Pancreas (tissue), 10 donors: Measurements from ENCODE around the gene SEC16A. TPM values are rescaled to one million over a fixed set of nuclear protein-coding genes. Genes with fewer than 3 reads are reported as not detected.

Experiments
- ATAC-seq, 4 donors: fragments of 200-7000 bp; cut with Tn5 transposase; one replicate each; pipeline versions ENCODE4 v1.8.0 to v1.9.1; 2020; ENCODE audit warnings: mild to moderate bottlenecking in 4 of 4, moderate library complexity in 4 of 4
- DNase-seq, 6 donors: peaks; one replicate each; pipeline ENCODE4 v3.0.0-alpha.2; 2020
- FAIRE-seq: peaks from 2 replicates; lab custom pipeline; 2012; peaks lifted over from hg19 to GRCh38; lab: Jason Lieb, UNC
- H3K27ac ChIP-seq, 4 donors: fragments of 200-600 bp; sonication (generic); 1 replicate in 3 of 4; 2 replicates in 1 of 4; pipeline versions ENCODE4 v1.5.0 to v1.8.0; 2020
- H3K27me3 ChIP-seq, 4 donors: fragments of 200-600 bp; one replicate each; pipeline ENCODE4 v1.8.0; 2021
- H3K36me3 ChIP-seq, 3 donors: fragments of 200-600 bp; sonication (generic) in 1 of 3; one replicate each; pipeline versions ENCODE4 v1.5.0 to v1.8.0; 2020 to 2021
- H3K4me1 ChIP-seq, 3 donors: fragments of 200-600 bp; one replicate each; pipeline ENCODE4 v1.8.0; 2021
- H3K4me3 ChIP-seq, 4 donors: fragments of 200-600 bp; sonication (generic) in 2 of 4; one replicate each; pipeline versions ENCODE4 v1.5.0 to v1.8.0; 2020 to 2021
- H3K9me3 ChIP-seq, 4 donors: fragments of 200-600 bp; one replicate each; pipeline ENCODE4 v1.8.0; 2021
- WGBS, 2 donors: extraction: QIAGEN DNeasy Blood & Tissue Kit; methylation state at CpG; one replicate each; pipeline ENCODE4 v1.1.7; 2013; 5-methylcytosine and 5-hydroxymethylcytosine counted together
- intact Hi-C, 3 donors: fragments of 100-400 bp; cut with DNase I; formaldehyde crosslinking; loops; one replicate each; pipeline versions ENCODE4 v1.11.1 to v1.14.2; 2022
- polyA plus RNA-seq, 2 donors: library from polyadenylated mRNA; stranded (reverse); fragments of 200-250 nt; gene quantifications; one replicate each; pipeline ENCODE4 v1.2.3, GENCODE V29; 2013
- total RNA-seq, 6 donors: library from RNA; stranded (reverse); fragmentation: NEBNext Ultra II Directional in 4 of 6; extraction: Animal tissue kit (Norgen Biotek cat#: 25700) in 4 of 6; gene quantifications; one replicate each; pipeline versions ENCODE4 v1.2.1 to v1.2.4, GENCODE V29; 2021 to 2023
- TF ChIP-seq, protein P1 (sequence below), 4 donors: fragments of 200-600 bp; sonication (generic) in 3 of 4; IDR thresholded peaks; one replicate each; pipeline versions ENCODE4 v1.5.0 to v1.8.0; 2021; ENCODE audit warnings: antibody characterized with exemption in 4 of 4
- donor health status: healthy with polysubstance abuse.
- donor health status: DM: no; HTN: no; CAD: no; lungs with moderate emphysema.
- donor health status: DM: no; HTN: no; CAD: no.
- donor health status: control.
- donor health status: control.
- donor health status: Bipolar disorder and iron deficiency.
- donor health status: DM: yes; HTN: yes; CAD: no.
- donor health status: DM: no; HTN: no; CAD: no.
- donor health status: DM: no; HTN: no; CAD: no.
- donor health status: DM: yes; HTN: yes; CAD: no.

The SEC16A gene
- total and polyA plus RNA-seq, 8 donors: 32.1 to 66.9 (median 40.8) TPM

DNA sequence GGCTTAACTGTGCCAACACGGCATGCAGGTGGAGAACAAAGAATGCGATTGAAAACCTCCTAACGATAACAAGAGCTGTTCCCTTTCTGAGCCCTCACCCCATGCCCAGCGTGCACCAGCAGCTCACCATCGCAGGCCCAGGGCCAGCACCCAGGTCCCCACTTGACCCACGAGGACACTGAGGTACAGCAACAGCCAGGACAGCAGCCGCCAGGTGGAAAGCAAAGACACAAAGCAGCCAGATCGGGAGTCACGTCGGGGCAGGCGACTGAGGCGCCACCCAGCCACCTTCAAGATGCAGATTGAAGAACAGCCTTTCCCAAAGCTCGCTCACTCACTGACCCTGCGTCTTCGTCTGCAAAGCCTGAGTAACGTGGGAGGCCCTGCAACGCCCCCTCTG, 6.9 kb upstream of the SEC16A start:
- no peak overlapping the region for H3K27ac ChIP-seq
- H3K4me3 ChIP-seq: no peak overlapping the region
- H3K9me3 ChIP-seq: no peaks in the 10 kb centered on the region
- FAIRE-seq (no peak), ATAC-seq (no peak), DNase-seq (peak in 1 of 6 donors; percentile 62)
- TF ChIP-seq, protein P1, sequence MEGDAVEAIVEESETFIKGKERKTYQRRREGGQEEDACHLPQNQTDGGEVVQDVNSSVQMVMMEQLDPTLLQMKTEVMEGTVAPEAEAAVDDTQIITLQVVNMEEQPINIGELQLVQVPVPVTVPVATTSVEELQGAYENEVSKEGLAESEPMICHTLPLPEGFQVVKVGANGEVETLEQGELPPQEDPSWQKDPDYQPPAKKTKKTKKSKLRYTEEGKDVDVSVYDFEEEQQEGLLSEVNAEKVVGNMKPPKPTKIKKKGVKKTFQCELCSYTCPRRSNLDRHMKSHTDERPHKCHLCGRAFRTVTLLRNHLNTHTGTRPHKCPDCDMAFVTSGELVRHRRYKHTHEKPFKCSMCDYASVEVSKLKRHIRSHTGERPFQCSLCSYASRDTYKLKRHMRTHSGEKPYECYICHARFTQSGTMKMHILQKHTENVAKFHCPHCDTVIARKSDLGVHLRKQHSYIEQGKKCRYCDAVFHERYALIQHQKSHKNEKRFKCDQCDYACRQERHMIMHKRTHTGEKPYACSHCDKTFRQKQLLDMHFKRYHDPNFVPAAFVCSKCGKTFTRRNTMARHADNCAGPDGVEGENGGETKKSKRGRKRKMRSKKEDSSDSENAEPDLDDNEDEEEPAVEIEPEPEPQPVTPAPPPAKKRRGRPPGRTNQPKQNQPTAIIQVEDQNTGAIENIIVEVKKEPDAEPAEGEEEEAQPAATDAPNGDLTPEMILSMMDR (IDR thresholded peaks at IDR 0.05): no peak
- H3K36me3 ChIP-seq: no peaks in the 10 kb centered on the region
- H3K4me1 ChIP-seq: peaks cover 1 to 12% (median 3%) of the 10 kb centered on the region in 3 donors
- H3K27me3 ChIP-seq: no peaks in the 10 kb centered on the region
- intact Hi-C loops: loop anchor here in 1 of 3 donors (10.0 kb wide), 1 partner anchor 225 kb away; the partner anchor contains the start of gene DIPK1B
- WGBS, 2 donors: 90 to 92% methylated on average over 16 to 17 of the region's 17 CpGs

DNA sequence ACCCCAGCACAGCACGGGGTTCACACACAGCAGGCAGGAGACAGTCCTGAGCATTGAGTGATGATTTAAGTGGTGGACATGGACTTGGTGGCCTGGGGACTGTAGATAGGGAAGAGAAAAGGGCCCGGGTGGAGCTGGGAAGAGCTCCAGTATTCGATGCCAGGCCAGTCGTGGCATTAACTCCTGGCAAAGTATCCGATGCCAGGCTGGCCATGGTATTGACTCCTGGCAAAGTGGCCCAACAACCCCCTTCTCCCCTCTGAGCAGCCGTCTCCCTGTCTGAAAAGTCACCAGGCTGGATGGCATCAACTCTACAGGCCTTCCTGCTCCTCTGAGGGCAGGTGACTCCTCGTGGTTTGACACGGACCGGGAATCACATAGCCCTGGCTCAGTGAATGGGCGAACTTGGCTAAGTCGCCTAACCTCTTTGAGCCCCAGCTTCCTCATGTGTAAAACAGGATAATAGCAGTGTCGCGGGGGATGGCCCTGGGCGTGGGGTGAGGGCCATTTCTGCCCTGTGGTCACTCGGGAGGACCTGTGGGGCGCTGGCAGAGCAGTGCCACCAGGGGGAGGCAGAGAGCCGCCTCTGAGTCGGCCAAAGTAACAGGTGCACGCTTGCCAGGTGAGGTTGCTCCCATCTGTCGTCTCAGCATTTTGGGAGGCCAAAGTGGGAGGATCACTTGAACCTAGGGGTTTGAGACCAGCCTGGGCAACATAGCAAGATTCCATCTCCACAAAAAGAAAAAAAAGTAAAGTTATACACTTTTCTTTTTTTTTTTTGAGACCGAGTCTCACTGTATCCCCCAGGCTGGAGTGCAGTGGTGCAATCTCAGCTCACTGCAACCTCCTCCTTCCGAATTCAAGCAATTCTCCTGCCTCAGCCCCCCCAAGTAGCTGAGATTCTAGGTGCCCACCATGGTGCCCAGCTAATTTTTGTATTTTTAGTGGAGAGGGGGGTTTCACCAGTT, 5.7 kb upstream of the SEC16A start:
- Histone ChIP-seq H3K9me3 (no peaks in the 10 kb centered on the region), H3K4me1 (peaks cover 7 to 15% (median 13%) of the 10 kb centered on the region in 3 donors), H3K36me3 (no peaks in the 10 kb centered on the region), H3K27ac (no peak overlapping the region), H3K27me3 (no peaks in the 10 kb centered on the region), H3K4me3 (no peak overlapping the region)
- FAIRE-seq (no peak), DNase-seq (peak; percentile 72 to 94 (median 88)), ATAC-seq (peak; percentile 34 to 68 (median 62))
- intact Hi-C loops: loop anchor here in 1 of 3 donors (10.0 kb wide), 1 partner anchor 226 kb away; the partner anchor contains the start of gene DIPK1B
- WGBS, 2 donors: 18 to 19% methylated on average over 22 of the region's 22 CpGs
- TF ChIP-seq, protein P1 (IDR thresholded peaks at IDR 0.05): peak; percentile 95 to 99 (median 97)

DNA sequence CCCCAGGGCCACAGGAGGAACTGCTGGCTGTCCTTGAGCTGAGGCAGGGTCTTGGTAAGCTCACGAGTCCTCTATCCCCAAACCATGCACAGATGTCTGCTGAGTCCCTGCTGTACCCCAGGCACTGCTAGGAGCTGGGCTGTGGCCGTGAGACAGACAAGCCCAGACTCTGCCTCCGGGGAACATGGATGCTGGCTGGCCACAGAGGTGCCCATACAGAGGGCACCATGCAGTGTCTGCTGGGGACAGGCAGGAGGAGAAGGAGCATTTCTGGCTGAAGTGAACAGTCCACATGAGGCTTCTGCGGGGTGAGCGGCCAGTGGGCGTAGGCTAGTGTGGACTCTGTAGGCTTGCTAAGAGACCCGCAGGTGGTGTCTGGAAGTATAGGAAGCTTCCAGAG, 4.8 kb upstream of the SEC16A start:
- intact Hi-C loops: loop anchor here in 2 of 3 donors (2.0 to 10.0 kb wide), 3 partner anchors 143 to 227 kb away; partner anchors contain the start of gene DIPK1B (in 1 of the 2)
- ATAC-seq (no peak), FAIRE-seq (no peak), DNase-seq (peak in 1 of 6 donors; percentile 62)
- Histone ChIP-seq H3K36me3 (no peaks in the 10 kb centered on the region), H3K27me3 (no peaks in the 10 kb centered on the region), H3K9me3 (no peaks in the 10 kb centered on the region), H3K27ac (no peak overlapping the region), H3K4me3 (no peak overlapping the region), H3K4me1 (peaks cover 7 to 15% (median 13%) of the 10 kb centered on the region in 3 donors)
- 91 to 96% methylated on average over 7 of the region's 7 CpGs for WGBS, 2 donors
- TF ChIP-seq, protein P1 (IDR thresholded peaks at IDR 0.05): no peak

DNA sequence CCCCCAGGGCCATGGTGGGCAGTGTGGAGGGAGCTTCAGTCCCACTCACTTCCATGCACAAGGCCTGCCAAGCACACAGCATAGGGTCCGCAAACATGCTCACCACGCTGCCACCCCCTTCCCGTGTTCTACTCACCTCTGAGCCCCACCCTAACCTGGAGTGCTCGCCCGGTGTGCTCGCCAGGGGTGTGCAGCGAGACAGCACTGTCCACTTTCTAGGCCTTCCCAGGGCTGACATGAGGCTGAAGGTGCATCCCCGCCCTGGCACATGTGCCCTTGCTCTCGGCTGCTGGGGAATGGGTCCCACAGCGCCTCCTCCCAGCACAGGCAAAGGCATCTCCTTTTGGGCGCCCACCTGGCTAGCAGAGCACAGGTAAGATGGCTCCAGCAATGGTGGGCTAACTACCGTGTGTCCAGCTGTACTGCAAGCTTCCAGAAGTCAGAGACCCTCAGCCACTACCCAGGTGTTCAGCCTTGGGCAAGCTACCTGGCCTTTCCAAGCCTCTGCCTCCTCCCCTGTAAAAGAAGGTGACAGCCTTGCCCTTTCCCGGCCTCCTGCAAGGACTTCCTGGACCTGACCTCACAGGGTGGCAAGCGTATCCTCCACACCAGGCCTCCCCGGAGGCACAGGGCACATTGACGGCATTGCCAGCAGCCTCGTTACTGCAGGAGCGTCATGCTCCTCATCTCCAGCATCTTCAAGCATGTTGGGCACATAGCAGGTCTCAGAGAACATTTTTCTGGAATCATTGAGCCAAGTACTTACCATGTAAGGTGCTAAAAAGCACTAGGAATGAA, 4.2 kb upstream of the SEC16A start:
- H3K27ac ChIP-seq: no peak overlapping the region
- FAIRE-seq (no peak), DNase-seq (peak in 1 of 6 donors; percentile 67), ATAC-seq (no peak)
- TF ChIP-seq, protein P1 (IDR thresholded peaks at IDR 0.05): no peak
- WGBS, 2 donors: 92 to 93% methylated on average over 17 to 18 of the region's 18 CpGs
- no peak overlapping the region for H3K4me3 ChIP-seq
- no peaks in the 10 kb centered on the region for H3K36me3 ChIP-seq
- no peaks in the 10 kb centered on the region for H3K9me3 ChIP-seq
- no peaks in the 10 kb centered on the region for H3K27me3 ChIP-seq
- H3K4me1 ChIP-seq: peaks cover 7 to 15% (median 13%) of the 10 kb centered on the region in 3 donors
- intact Hi-C loops: loop anchor here in 2 of 3 donors (2.0 to 10.0 kb wide), 3 partner anchors 144 to 228 kb away; partner anchors contain the start of gene DIPK1B (in 1 of the 2)
